Measurements from ENCODE around the gene PDCD2L.

GRCh38 chr19:34370117-34370516, 34.1 kb upstream of the PDCD2L start:
- TF ChIP-seq, protein P1, sequence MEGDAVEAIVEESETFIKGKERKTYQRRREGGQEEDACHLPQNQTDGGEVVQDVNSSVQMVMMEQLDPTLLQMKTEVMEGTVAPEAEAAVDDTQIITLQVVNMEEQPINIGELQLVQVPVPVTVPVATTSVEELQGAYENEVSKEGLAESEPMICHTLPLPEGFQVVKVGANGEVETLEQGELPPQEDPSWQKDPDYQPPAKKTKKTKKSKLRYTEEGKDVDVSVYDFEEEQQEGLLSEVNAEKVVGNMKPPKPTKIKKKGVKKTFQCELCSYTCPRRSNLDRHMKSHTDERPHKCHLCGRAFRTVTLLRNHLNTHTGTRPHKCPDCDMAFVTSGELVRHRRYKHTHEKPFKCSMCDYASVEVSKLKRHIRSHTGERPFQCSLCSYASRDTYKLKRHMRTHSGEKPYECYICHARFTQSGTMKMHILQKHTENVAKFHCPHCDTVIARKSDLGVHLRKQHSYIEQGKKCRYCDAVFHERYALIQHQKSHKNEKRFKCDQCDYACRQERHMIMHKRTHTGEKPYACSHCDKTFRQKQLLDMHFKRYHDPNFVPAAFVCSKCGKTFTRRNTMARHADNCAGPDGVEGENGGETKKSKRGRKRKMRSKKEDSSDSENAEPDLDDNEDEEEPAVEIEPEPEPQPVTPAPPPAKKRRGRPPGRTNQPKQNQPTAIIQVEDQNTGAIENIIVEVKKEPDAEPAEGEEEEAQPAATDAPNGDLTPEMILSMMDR (IDR thresholded peaks at IDR 0.05), result no peak
- TF ChIP-seq POLR2A (IDR thresholded peaks at IDR 0.05), result no peak
